Peyer's patch (tissue), 4 donors: ENCODE measurements around the gene XPR1. TPM values are rescaled to one million over a fixed set of nuclear protein-coding genes. Genes with fewer than 3 reads are reported as not detected.

Experiments
- DNase-seq, 3 donors: peaks; one replicate each; pipeline ENCODE4 v3.0.0-alpha.2; 2017 to 2019
- H3K27ac ChIP-seq, 4 donors: fragments of 200-600 bp; sonication (generic); one replicate each; pipeline ENCODE4 v1.5.1; 2016 to 2019
- H3K27me3 ChIP-seq, 2 donors: fragments of 200-600 bp; sonication (generic); one replicate each; pipeline ENCODE4 v1.5.1; 2019
- H3K36me3 ChIP-seq, 3 donors: fragments of 200-600 bp; sonication (generic); one replicate each; pipeline ENCODE4 v1.5.1; 2016 to 2019
- H3K4me1 ChIP-seq, 4 donors: fragments of 200-600 bp; sonication (generic); one replicate each; pipeline ENCODE4 v1.5.1; 2016 to 2019
- H3K4me3 ChIP-seq, 4 donors: fragments of 200-600 bp; sonication (generic); 1 replicate in 3 of 4; 2 replicates in 1 of 4; pipeline ENCODE4 v1.5.1; 2016 to 2019; ENCODE audit warnings: mild to moderate bottlenecking in 1 of 4
- H3K9me3 ChIP-seq, 4 donors: fragments of 200-600 bp; sonication (generic); one replicate each; pipeline ENCODE4 v1.5.1; 2016 to 2019; ENCODE audit warnings: mild to moderate bottlenecking in 1 of 4
- POLR2A ChIP-seq, 2 donors: fragments of 450-650 bp; IDR thresholded peaks; one replicate each; pipeline ENCODE4 v1.5.1; 2017; ENCODE audit warnings: antibody characterized with exemption in 2 of 2, mild to moderate bottlenecking in 2 of 2, moderate library complexity in 2 of 2
- total RNA-seq, 4 donors: library from RNA; depleted of rRNA; stranded (reverse); fragments of >200 nt; gene quantifications; one replicate each; pipeline ENCODE4 v1.1.0, GENCODE V29; 2016
- TF ChIP-seq, protein P1 (sequence below), 6 experiments: fragments of 450-650 bp in 4 of 6; fragments of 200-600 bp in 2 of 6; sonication (generic) in 1 of 6; IDR thresholded peaks; one replicate each; pipeline ENCODE4 v1.5.1; 2017 to 2019; ENCODE audit warnings: antibody characterized with exemption in 6 of 6, mild to moderate bottlenecking in 3 of 6, moderate library complexity in 1 of 6

The XPR1 gene
- total RNA-seq, 4 donors from 2014 or later = 29.7 to 59.7 (median 53.9) TPM

- Histone ChIP-seq H3K36me3 (no peaks in the 10 kb centered on the region), H3K4me3 (no peak overlapping the region), H3K9me3 (no peaks in the 10 kb centered on the region), H3K4me1 (no peaks in the 10 kb centered on the region), H3K27me3 (no peaks in the 10 kb centered on the region), H3K27ac (no peak overlapping the region)
- DNase-seq = no peak
- no peak for TF ChIP-seq POLR2A (IDR thresholded peaks at IDR 0.05)
- TF ChIP-seq, protein P1, sequence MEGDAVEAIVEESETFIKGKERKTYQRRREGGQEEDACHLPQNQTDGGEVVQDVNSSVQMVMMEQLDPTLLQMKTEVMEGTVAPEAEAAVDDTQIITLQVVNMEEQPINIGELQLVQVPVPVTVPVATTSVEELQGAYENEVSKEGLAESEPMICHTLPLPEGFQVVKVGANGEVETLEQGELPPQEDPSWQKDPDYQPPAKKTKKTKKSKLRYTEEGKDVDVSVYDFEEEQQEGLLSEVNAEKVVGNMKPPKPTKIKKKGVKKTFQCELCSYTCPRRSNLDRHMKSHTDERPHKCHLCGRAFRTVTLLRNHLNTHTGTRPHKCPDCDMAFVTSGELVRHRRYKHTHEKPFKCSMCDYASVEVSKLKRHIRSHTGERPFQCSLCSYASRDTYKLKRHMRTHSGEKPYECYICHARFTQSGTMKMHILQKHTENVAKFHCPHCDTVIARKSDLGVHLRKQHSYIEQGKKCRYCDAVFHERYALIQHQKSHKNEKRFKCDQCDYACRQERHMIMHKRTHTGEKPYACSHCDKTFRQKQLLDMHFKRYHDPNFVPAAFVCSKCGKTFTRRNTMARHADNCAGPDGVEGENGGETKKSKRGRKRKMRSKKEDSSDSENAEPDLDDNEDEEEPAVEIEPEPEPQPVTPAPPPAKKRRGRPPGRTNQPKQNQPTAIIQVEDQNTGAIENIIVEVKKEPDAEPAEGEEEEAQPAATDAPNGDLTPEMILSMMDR (IDR thresholded peaks at IDR 0.05) = no peak
Measured at GRCh38 chr1:180796897-180797640, 165.2 kb downstream of the XPR1 start.

GRCh38 chr1:180800945-180801344, 169.1 kb downstream of the XPR1 start:
- no peak overlapping the region for H3K27ac ChIP-seq
- no peak for DNase-seq
- TF ChIP-seq, protein P1 (IDR thresholded peaks at IDR 0.05) = no peak
- H3K27me3 ChIP-seq = no peaks in the 10 kb centered on the region
- no peak overlapping the region for H3K4me3 ChIP-seq
- H3K36me3 ChIP-seq = peaks cover 0 to under 1% (median 0%) of the 10 kb centered on the region in 3 donors
- H3K4me1 ChIP-seq = no peaks in the 10 kb centered on the region
- H3K9me3 ChIP-seq = no peaks in the 10 kb centered on the region

GRCh38 chr1:180802813-180803212, 171.0 kb downstream of the XPR1 start:
- DNase-seq = no peak
- H3K4me3 ChIP-seq = no peak overlapping the region
- H3K27ac ChIP-seq = no peak overlapping the region
- peaks cover 0 to 20% (median 0%) of the 10 kb centered on the region in 3 donors for H3K36me3 ChIP-seq
- TF ChIP-seq, protein P1 (IDR thresholded peaks at IDR 0.05) = no peak
- TF ChIP-seq POLR2A (IDR thresholded peaks at IDR 0.05) = no peak
- no peaks in the 10 kb centered on the region for H3K4me1 ChIP-seq
- no peaks in the 10 kb centered on the region for H3K9me3 ChIP-seq
- no peaks in the 10 kb centered on the region for H3K27me3 ChIP-seq

DNA sequence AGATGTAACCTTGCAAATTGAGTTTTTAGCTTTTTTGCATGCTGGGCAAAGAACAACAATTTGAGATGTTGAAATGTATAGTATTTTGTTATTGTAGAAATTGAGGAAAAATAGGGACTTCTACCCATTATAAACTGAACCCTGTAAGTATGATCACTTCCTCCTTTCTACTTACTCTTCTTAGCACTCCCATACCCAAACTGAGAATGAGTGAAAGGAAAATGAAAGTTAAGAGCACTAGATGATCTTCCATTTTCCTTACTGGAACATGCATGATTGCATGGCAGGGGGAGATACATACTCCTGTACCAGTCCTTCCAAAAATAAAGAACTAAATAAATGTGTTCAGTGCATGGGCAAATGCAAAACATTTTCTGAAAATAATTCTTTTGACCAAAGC, 173.5 kb downstream of the XPR1 start:
- Histone ChIP-seq H3K9me3 (no peaks in the 10 kb centered on the region), H3K36me3 (peaks cover 0 to 20% (median 0%) of the 10 kb centered on the region in 3 donors), H3K4me3 (no peak overlapping the region), H3K4me1 (no peaks in the 10 kb centered on the region), H3K27ac (no peak overlapping the region), H3K27me3 (no peaks in the 10 kb centered on the region)
- TF ChIP-seq POLR2A (IDR thresholded peaks at IDR 0.05) = no peak
- TF ChIP-seq, protein P1 (IDR thresholded peaks at IDR 0.05) = no peak
- DNase-seq = no peak

DNA sequence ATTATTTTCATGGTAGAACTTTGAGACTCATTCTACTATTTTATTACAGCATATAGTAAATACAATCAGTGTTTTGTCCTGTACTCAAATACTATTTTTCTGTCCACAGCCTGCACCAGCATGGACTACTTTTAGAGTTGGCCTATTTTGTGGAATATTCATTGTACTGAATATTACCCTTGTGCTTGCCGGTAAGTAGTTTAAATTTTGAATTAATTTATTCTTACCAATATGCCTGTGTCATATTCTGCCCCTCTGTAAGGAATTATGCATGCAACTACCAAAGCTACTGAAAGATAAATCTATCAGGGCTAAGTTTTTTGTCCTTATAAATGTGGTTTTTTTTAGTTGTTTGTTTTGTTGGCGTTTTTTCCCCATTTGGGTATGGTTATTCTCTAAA, 179.5 kb downstream of the XPR1 start:
- Histone ChIP-seq H3K27me3 (no peaks in the 10 kb centered on the region), H3K4me1 (no peaks in the 10 kb centered on the region), H3K4me3 (no peak overlapping the region), H3K9me3 (no peaks in the 10 kb centered on the region), H3K27ac (no peak overlapping the region), H3K36me3 (peaks cover 0 to 30% (median 0%) of the 10 kb centered on the region in 3 donors)
- DNase-seq = no peak
- TF ChIP-seq, protein P1 (IDR thresholded peaks at IDR 0.05) = no peak
- TF ChIP-seq POLR2A (IDR thresholded peaks at IDR 0.05) = no peak
